HEK293 (cell line): ENCODE results near the gene RBP7.

Source experiments
- CTCF ChIA-PET: fragments of 350-600 bp; formaldehyde crosslinking; extraction: SDS; loops from one replicate; lab custom pipeline; 2021; ENCODE audit warnings: antibody characterized with exemption; lab: Yijun Ruan, JAX
- POLR2A ChIA-PET: fragments of 300-600 bp; formaldehyde crosslinking; extraction: SDS; loops from one replicate; lab custom pipeline; 2020; ENCODE audit warnings: antibody characterized with exemption, inconsistent platforms; lab: Yijun Ruan, JAX
- H3K27ac ChIP-seq: fragments of 200-500 bp; sonication (Bioruptor generic); 2 replicates; pipeline ENCODE4 v1.5.1; 2014; ENCODE audit warnings: low read depth, low read length, control low read depth, inconsistent platforms; ENCODE audit errors: extremely low read depth
- H3K36me3 ChIP-seq, 2 experiments: fragments of 200-500 bp in 1 of 2; sonication (Bioruptor generic) in 1 of 2; 1 replicate in 1 of 2; 2 replicates in 1 of 2; pipeline ENCODE4 v1.5.1; 2014 to 2017; ENCODE audit warnings: inconsistent platforms in 2 of 2, low read length in 2 of 2; ENCODE audit not compliant: control insufficient read depth in 2 of 2, insufficient read depth in 1 of 2
- H3K4me1 ChIP-seq: fragments of 200-500 bp; sonication (Bioruptor generic); 2 replicates; pipeline ENCODE4 v1.5.1; 2014; ENCODE audit warnings: mild to moderate bottlenecking, low read length, inconsistent platforms; ENCODE audit not compliant: control insufficient read depth, insufficient read depth
- H3K4me3 ChIP-seq: 2 replicates; pipeline ENCODE4 v1.5.1; 2011; ENCODE audit warnings: low read depth, mild to moderate bottlenecking, control low read depth, low read length, moderate library complexity
- H3K9me3 ChIP-seq: fragments of 200-500 bp; sonication (Bioruptor generic); 2 replicates; pipeline ENCODE4 v1.5.1; 2014; ENCODE audit warnings: low read depth, low read length, inconsistent platforms; ENCODE audit not compliant: control insufficient read depth, insufficient read depth
- OSR2 ChIP-seq: fragments of 450-650 bp; formaldehyde crosslinking; IDR thresholded peaks from 2 replicates; pipeline ENCODE4 v1.5.1; 2016; ENCODE audit warnings: missing biosample characterization, missing genetic modification characterization
- RBAK ChIP-seq: fragments of 450-650 bp; formaldehyde crosslinking; IDR thresholded peaks from 2 replicates; pipeline ENCODE4 v1.5.1; 2016; ENCODE audit warnings: missing biosample characterization, missing genetic modification characterization
- TRIM28 ChIP-seq: IDR thresholded peaks from 2 replicates; pipeline ENCODE4 v1.6.1; 2011; ENCODE audit warnings: low read length, control low read depth, borderline replicate concordance
- ZNF175 ChIP-seq: fragments of 450-650 bp; formaldehyde crosslinking; IDR thresholded peaks from 2 replicates; pipeline ENCODE4 v1.5.1; 2016; ENCODE audit warnings: missing biosample characterization, missing genetic modification characterization
- ZNF24 ChIP-seq: fragments of 450-650 bp; formaldehyde crosslinking; IDR thresholded peaks from 2 replicates; pipeline ENCODE4 v1.5.1; 2016; ENCODE audit warnings: missing biosample characterization, missing genetic modification characterization
- ZNF433 ChIP-seq: fragments of 450-650 bp; formaldehyde crosslinking; IDR thresholded peaks from 2 replicates; pipeline ENCODE4 v1.5.1; 2016; ENCODE audit warnings: missing biosample characterization, missing genetic modification characterization, low read depth
- ZNF48 ChIP-seq: fragments of 450-650 bp; formaldehyde crosslinking; IDR thresholded peaks from 2 replicates; pipeline ENCODE4 v1.5.1; 2016; ENCODE audit warnings: missing biosample characterization, missing genetic modification characterization
- ZNF514 ChIP-seq: fragments of 450-650 bp; formaldehyde crosslinking; IDR thresholded peaks from 2 replicates; pipeline ENCODE4 v1.5.1; 2016; ENCODE audit warnings: missing biosample characterization, missing genetic modification characterization
- ZNF629 ChIP-seq: fragments of 450-650 bp; formaldehyde crosslinking; IDR thresholded peaks from 2 replicates; pipeline ENCODE4 v1.5.1; 2017; ENCODE audit warnings: missing biosample characterization, missing genetic modification characterization
- ZNF701 ChIP-seq: fragments of 450-650 bp; formaldehyde crosslinking; IDR thresholded peaks from 2 replicates; pipeline ENCODE4 v1.5.1; 2016; ENCODE audit warnings: missing biosample characterization, missing genetic modification characterization
- ZNF791 ChIP-seq: fragments of 450-650 bp; formaldehyde crosslinking; IDR thresholded peaks from 2 replicates; pipeline ENCODE4 v1.5.1; 2016; ENCODE audit warnings: missing biosample characterization, missing genetic modification characterization
- TF ChIP-seq, protein P1 (sequence below): fragments of 450-650 bp; formaldehyde crosslinking; IDR thresholded peaks from 2 replicates; pipeline ENCODE4 v1.5.1; 2016; ENCODE audit warnings: missing biosample characterization, missing genetic modification characterization
- TF ChIP-seq, protein P2 (sequence below): fragments of 450-650 bp; formaldehyde crosslinking; optimal IDR thresholded peaks from 2 replicates; pipeline ENCODE3; 2016; ENCODE audit warnings: missing biosample characterization, mild to moderate bottlenecking, missing genetic modification characterization
- TF ChIP-seq, protein P3 (sequence below): fragments of 450-650 bp; formaldehyde crosslinking; IDR thresholded peaks from 2 replicates; pipeline ENCODE4 v1.5.1; 2016; ENCODE audit warnings: missing biosample characterization, missing genetic modification characterization
- TF ChIP-seq, protein P4 (sequence below): fragments of 450-650 bp; formaldehyde crosslinking; IDR thresholded peaks from 2 replicates; pipeline ENCODE4 v1.5.1; 2016; ENCODE audit warnings: missing biosample characterization, missing genetic modification characterization, low read depth
- TF ChIP-seq, protein P5 (sequence below): sonication (generic); formaldehyde crosslinking; IDR thresholded peaks from 2 replicates; pipeline ENCODE4 v1.8.1; 2022; ENCODE audit warnings: mild to moderate bottlenecking, moderate library complexity, missing genetic modification reagents

RBP7 gene

DNA sequence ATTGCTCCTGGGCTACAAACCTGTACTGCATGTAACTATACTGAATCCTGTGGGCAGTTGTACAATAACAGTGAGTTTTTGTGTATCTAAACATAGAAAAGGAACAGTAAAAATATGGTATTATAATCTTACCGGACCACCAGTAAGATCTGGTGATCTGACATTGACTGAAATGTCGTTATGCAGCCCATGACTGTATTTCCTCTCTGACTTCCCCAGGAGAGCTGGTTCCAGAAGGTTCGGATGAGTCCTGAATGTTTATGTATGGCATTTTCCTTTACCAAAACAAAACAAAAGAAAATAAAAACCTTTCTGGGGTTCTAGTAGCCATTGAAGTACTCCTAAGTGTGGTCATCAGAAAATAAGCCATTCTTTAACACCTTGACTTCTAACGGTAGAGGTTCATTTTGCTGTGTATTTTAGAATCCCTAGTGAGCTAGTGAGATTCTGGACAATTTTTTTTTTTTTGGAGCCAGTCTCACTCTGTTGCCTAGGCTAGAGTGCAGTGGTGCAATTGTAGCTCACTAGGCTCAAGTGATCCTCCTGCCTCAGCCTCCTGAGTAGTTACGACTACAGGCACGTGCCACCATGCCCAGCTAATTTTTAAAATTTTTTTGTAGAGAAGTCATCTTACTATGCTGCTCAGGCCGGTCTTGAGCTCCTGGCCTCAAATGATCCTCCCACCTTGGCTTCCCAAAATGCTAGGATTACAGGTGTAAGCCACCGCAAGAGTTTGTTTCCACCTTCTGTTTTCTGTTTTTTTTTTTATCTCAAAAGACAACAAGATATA, 63.5 kb downstream of the RBP7 start (continued):
- TF ChIP-seq, protein P1, sequence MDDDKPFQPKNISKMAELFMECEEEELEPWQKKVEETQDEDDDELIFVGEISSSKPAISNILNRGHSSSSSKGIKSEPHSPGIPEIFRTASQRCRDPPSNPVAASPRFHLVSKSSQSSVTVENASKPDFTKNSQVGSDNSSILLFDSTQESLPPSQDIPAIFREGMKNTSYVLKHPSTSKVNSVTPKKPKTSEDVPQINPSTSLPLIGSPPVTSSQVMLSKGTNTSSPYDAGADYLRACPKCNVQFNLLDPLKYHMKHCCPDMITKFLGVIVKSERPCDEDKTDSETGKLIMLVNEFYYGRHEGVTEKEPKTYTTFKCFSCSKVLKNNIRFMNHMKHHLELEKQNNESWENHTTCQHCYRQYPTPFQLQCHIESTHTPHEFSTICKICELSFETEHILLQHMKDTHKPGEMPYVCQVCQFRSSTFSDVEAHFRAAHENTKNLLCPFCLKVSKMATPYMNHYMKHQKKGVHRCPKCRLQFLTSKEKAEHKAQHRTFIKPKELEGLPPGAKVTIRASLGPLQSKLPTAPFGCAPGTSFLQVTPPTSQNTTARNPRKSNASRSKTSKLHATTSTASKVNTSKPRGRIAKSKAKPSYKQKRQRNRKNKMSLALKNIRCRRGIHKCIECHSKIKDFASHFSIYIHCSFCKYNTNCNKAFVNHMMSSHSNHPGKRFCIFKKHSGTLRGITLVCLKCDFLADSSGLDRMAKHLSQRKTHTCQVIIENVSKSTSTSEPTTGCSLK (tag by site-specific recombination), result no peak
- TF ChIP-seq OSR2 (tag by site-specific recombination) (no peak), ZNF175 (tag by site-specific recombination) (no peak), ZNF791 (tag by site-specific recombination) (no peak), ZNF701 (tag by site-specific recombination) (no peak), ZNF514 (tag by site-specific recombination) (no peak), RBAK (tag by site-specific recombination) (no peak), ZNF48 (no peak), ZNF433 (no peak), ZNF24 (tag by site-specific recombination) (no peak)
- TF ChIP-seq, protein P2, sequence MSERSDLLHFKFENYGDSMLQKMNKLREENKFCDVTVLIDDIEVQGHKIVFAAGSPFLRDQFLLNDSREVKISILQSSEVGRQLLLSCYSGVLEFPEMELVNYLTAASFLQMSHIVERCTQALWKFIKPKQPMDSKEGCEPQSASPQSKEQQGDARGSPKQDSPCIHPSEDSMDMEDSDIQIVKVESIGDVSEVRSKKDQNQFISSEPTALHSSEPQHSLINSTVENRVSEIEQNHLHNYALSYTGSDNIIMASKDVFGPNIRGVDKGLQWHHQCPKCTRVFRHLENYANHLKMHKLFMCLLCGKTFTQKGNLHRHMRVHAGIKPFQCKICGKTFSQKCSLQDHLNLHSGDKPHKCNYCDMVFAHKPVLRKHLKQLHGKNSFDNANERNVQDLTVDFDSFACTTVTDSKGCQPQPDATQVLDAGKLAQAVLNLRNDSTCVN (tag by site-specific recombination), result no peak
- TF ChIP-seq, protein P3, sequence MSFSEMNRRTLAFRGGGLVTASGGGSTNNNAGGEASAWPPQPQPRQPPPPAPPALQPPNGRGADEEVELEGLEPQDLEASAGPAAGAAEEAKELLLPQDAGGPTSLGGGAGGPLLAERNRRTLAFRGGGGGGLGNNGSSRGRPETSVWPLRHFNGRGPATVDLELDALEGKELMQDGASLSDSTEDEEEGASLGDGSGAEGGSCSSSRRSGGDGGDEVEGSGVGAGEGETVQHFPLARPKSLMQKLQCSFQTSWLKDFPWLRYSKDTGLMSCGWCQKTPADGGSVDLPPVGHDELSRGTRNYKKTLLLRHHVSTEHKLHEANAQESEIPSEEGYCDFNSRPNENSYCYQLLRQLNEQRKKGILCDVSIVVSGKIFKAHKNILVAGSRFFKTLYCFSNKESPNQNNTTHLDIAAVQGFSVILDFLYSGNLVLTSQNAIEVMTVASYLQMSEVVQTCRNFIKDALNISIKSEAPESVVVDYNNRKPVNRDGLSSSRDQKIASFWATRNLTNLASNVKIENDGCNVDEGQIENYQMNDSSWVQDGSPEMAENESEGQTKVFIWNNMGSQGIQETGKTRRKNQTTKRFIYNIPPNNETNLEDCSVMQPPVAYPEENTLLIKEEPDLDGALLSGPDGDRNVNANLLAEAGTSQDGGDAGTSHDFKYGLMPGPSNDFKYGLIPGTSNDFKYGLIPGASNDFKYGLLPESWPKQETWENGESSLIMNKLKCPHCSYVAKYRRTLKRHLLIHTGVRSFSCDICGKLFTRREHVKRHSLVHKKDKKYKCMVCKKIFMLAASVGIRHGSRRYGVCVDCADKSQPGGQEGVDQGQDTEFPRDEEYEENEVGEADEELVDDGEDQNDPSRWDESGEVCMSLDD (tag by site-specific recombination), result no peak

DNA sequence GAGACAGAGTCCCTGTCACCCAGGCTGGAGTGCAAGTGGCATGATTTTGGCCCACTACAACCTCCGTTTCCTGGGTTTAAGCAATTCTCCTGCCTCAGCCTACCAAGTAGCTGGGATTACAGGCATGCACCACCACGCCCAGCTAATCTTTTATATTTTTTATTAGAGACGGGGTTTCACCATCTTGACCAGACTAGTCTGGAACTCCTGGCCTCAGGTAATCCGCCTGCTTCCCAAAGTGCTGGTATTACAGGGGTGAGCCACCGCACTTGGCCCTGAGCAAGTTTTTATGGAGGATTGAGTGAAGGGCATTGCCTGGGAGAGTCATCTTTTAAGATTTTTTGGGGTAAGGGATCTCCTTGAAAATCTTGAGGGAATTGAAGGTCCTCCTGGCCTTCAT, 64.2 kb downstream of the RBP7 start:
- Histone ChIP-seq H3K36me3 (no peaks in the 10 kb centered on the region), H3K9me3 (no peaks in the 10 kb centered on the region), H3K27ac (no peak overlapping the region), H3K4me1 (no peaks in the 10 kb centered on the region), H3K4me3 (no peak overlapping the region)
- POLR2A ChIA-PET, result no interaction called here
- CTCF ChIA-PET, result interaction anchor here (0.6 kb wide), 1 partner anchor 162 kb away, joined by 4 read pairs; no protein-coding TSS in a partner anchor
- TF ChIP-seq ZNF629 (tag by site-specific recombination), result no peak
- TF ChIP-seq TRIM28, result no peak
- TF ChIP-seq, protein P4, sequence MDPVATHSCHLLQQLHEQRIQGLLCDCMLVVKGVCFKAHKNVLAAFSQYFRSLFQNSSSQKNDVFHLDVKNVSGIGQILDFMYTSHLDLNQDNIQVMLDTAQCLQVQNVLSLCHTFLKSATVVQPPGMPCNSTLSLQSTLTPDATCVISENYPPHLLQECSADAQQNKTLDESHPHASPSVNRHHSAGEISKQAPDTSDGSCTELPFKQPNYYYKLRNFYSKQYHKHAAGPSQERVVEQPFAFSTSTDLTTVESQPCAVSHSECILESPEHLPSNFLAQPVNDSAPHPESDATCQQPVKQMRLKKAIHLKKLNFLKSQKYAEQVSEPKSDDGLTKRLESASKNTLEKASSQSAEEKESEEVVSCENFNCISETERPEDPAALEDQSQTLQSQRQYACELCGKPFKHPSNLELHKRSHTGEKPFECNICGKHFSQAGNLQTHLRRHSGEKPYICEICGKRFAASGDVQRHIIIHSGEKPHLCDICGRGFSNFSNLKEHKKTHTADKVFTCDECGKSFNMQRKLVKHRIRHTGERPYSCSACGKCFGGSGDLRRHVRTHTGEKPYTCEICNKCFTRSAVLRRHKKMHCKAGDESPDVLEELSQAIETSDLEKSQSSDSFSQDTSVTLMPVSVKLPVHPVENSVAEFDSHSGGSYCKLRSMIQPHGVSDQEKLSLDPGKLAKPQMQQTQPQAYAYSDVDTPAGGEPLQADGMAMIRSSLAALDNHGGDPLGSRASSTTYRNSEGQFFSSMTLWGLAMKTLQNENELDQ (tag by site-specific recombination), result no peak
- TF ChIP-seq, protein P3 (tag by site-specific recombination), result no peak
- TF ChIP-seq, protein P5, sequence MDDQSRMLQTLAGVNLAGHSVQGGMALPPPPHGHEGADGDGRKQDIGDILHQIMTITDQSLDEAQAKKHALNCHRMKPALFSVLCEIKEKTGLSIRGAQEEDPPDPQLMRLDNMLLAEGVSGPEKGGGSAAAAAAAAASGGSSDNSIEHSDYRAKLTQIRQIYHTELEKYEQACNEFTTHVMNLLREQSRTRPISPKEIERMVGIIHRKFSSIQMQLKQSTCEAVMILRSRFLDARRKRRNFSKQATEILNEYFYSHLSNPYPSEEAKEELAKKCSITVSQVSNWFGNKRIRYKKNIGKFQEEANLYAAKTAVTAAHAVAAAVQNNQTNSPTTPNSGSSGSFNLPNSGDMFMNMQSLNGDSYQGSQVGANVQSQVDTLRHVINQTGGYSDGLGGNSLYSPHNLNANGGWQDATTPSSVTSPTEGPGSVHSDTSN, result no peak
